ENCODE measurements around the gene LHX2. TPM values are rescaled to one million over a fixed set of nuclear protein-coding genes. Genes with fewer than 3 reads are reported as not detected.
"Not testable (repeated sequence)": the region's sequence is repeated elsewhere in the genome, so short reads cannot be mapped to it uniquely, and the experiment has no call there.

LHX2 gene
- total and polyA plus RNA-seq, 8 donors, result 0.18 TPM; not detected in 7

DNA sequence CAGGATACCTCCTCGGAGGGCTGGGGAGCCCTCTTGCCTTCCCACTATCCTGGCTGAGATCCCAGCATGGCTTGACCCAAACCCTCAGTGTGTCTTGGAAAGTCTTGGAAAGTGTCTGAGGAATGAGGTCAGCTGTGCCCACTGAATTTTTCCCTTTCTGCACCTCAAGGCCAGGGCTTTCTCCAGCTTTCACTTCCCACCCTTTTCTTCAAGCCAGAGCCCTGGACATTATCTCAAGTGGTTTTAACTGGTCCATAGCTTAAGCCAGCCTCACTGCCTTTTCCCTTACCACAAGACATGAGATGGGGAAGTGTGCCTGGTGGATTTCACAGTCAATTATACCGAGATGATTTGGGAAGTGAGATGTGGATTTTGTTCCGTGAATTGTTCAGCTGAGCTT is 35.7 kb upstream of the LHX2 start:
- Histone ChIP-seq H3K4me1 (no peaks in the 10 kb centered on the region), H3K4me3 (no peak overlapping the region), H3K9me3 (no peaks in the 10 kb centered on the region), H3K27ac (no peak overlapping the region), H3K27me3 (peaks cover 0 to 37% (median 17%) of the 10 kb centered on the region in 3 donors), H3K36me3 (no peaks in the 10 kb centered on the region)
- intact Hi-C loops (cut with DNase I; ENCODE audit: low total_unique reads), result no loop called here
- DNase-seq, result no peak
- TF ChIP-seq POLR2A (IDR thresholded peaks at IDR 0.05) (no peak), POLR2AphosphoS5 (IDR thresholded peaks at IDR 0.05) (no peak), EP300 (IDR thresholded peaks at IDR 0.05) (no peak)
- TF ChIP-seq, protein P1, sequence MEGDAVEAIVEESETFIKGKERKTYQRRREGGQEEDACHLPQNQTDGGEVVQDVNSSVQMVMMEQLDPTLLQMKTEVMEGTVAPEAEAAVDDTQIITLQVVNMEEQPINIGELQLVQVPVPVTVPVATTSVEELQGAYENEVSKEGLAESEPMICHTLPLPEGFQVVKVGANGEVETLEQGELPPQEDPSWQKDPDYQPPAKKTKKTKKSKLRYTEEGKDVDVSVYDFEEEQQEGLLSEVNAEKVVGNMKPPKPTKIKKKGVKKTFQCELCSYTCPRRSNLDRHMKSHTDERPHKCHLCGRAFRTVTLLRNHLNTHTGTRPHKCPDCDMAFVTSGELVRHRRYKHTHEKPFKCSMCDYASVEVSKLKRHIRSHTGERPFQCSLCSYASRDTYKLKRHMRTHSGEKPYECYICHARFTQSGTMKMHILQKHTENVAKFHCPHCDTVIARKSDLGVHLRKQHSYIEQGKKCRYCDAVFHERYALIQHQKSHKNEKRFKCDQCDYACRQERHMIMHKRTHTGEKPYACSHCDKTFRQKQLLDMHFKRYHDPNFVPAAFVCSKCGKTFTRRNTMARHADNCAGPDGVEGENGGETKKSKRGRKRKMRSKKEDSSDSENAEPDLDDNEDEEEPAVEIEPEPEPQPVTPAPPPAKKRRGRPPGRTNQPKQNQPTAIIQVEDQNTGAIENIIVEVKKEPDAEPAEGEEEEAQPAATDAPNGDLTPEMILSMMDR (IDR thresholded peaks at IDR 0.05), result no peak
- 53 to 79% (median 71%) methylated on average over 3 of the region's 3 CpGs for WGBS, 5 donors

DNA sequence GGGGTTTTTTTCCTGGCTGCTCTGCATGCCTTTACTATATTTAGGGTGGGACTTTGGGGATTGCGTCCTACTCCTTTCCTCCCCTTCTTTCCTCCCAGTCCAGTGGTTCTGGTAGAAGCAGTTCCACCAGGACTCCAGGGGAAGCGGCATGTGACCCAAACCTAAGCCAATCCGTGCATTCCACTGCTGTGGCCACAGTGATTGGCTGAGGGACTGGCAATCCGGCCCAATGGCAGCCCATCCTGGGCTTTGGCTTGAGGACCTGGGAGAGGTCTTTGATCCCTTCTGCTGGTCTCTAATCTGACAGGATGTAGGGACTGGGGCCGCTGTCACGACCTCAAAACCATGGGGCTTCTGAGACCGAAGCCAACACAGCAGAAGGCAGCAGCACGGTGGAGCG is 35.0 kb upstream of the LHX2 start:
- 64% methylated on average over 2 of the region's 9 CpGs; no CpG with 5 or more reads in 4 of the 5 donors for WGBS, 5 donors

DNA sequence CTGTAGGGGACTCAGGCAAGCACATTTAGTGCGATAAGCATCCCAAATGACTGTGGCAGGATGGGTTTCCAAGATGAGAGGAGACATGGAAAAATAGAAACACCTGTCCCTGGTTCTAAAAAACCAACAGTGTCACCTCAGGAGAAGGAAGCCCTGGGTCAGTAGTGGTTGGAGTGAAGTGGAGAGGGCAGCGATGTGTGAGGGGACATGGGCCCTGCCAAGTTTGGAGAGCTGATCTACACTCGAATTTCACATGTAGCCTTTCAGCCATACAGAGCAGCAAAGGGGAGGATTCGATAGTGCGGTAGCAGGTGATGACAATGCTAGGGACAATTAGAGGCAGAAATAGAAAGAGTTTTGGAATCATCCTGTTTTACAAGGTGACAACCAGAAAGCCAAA is 32.6 kb upstream of the LHX2 start:
- Histone ChIP-seq H3K27me3 (peaks cover 0 to 45% (median 11%) of the 10 kb centered on the region in 3 donors), H3K4me3 (no peak overlapping the region), H3K9me3 (no peaks in the 10 kb centered on the region), H3K4me1 (no peaks in the 10 kb centered on the region), H3K27ac (no peak overlapping the region), H3K36me3 (no peaks in the 10 kb centered on the region)
- no peak for DNase-seq
- TF ChIP-seq POLR2A (IDR thresholded peaks at IDR 0.05), result no peak
- TF ChIP-seq, protein P1 (IDR thresholded peaks at IDR 0.05), result no peak
- no peak for TF ChIP-seq POLR2AphosphoS5 (IDR thresholded peaks at IDR 0.05)
- no peak for TF ChIP-seq EP300 (IDR thresholded peaks at IDR 0.05)
- intact Hi-C loops (cut with DNase I; ENCODE audit: low total_unique reads), result no loop called here
- 85 to 91% (median 86%) methylated on average over 4 to 5 of the region's 5 CpGs for WGBS, 5 donors

More for the DNA sequence above, 35.0 kb upstream of the LHX2 start:
- H3K4me3 ChIP-seq; H3K4me1 ChIP-seq; DNase-seq; H3K36me3 ChIP-seq; H3K27ac ChIP-seq; intact Hi-C loops (cut with DNase I; ENCODE audit: low total_unique reads); H3K9me3 ChIP-seq: not testable (repeated sequence)
- peaks cover 0 to 34% (median 11%) of the 10 kb centered on the region in 3 donors for H3K27me3 ChIP-seq

DNA sequence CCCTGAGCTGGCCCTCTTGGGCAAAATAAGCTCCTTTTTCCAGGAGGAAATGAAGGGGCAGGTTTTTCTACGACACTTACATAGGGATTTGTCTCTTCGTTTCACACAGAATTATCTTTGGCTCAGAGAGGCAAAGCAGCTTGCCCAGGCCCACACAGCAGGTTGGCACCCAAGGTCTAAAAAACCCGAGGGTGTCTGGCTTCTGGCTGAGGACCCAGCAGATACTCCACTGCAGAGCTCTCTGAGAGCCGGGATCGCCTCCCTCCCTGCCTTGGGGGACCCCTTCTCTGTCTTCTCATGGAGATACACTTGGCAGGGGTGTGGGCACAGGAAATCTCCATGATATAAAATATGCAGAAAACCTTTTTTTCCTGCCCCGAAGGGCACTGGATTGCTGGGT is 29.0 kb upstream of the LHX2 start:
- intact Hi-C loops (cut with DNase I; ENCODE audit: low total_unique reads), result no loop called here
- no peaks in the 10 kb centered on the region for H3K4me1 ChIP-seq
- TF ChIP-seq POLR2AphosphoS5 (IDR thresholded peaks at IDR 0.05) (no peak), EP300 (IDR thresholded peaks at IDR 0.05) (no peak), POLR2A (IDR thresholded peaks at IDR 0.05) (no peak)
- TF ChIP-seq, protein P1 (IDR thresholded peaks at IDR 0.05), result no peak
- H3K4me3 ChIP-seq, result no peak overlapping the region
- H3K36me3 ChIP-seq, result no peaks in the 10 kb centered on the region
- no peak overlapping the region for H3K27ac ChIP-seq
- no peak for DNase-seq
- no peaks in the 10 kb centered on the region for H3K9me3 ChIP-seq
- peaks cover 0 to 53% (median 5%) of the 10 kb centered on the region in 3 donors for H3K27me3 ChIP-seq
- WGBS, 5 donors, result 72 to 83% (median 76%) methylated on average over 3 to 6 of the region's 6 CpGs

DNA sequence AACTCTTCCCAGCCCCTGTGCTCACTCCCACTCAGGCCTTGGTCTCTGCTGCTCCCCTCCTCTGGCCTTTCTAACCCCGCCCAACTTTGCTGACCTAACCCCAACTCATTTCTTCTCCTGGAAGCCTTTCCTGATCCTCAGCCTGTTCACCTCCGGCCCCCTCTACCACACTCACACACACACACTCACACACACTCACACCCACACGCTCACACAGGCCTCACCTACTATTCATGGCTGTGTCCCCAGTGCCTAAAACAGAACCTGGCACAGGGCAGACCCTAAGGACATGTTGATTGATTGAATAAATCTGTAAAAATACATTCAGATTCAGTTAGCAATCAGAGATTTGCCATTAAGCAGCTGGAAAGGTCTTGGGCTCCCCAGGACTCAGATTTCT is 28.5 kb upstream of the LHX2 start:
- Histone ChIP-seq H3K9me3 (no peaks in the 10 kb centered on the region), H3K4me1 (no peaks in the 10 kb centered on the region), H3K4me3 (no peak overlapping the region), H3K27me3 (peaks cover 0 to 58% (median 5%) of the 10 kb centered on the region in 3 donors), H3K36me3 (no peaks in the 10 kb centered on the region), H3K27ac (no peak overlapping the region)
- WGBS, 5 donors, result 64 to 88% (median 85%) methylated on average over 3 of the region's 3 CpGs
- intact Hi-C loops (cut with DNase I; ENCODE audit: low total_unique reads), result no loop called here
- TF ChIP-seq POLR2A (IDR thresholded peaks at IDR 0.05), result no peak
- no peak for DNase-seq
